A673 (cell line): ENCODE data around the gene CAMSAP3. TPM values are rescaled to one million over a fixed set of nuclear protein-coding genes. Genes with fewer than 3 reads are reported as not detected.

Source experiments
- BruUV-seq: library from RNA; stranded (reverse); fragments of 400-500 nt; replicated peaks from 2 replicates; lab custom pipeline; 2021; lab: Mats Ljungman, UMichigan
- CTCF ChIA-PET: fragments of 300-600 bp; sonication (Branson Sonifier 250); formaldehyde crosslinking; loops from one replicate; lab custom pipeline; 2022; ENCODE audit warnings: antibody characterized with exemption; lab: Charles Lee
- POLR2A ChIA-PET: fragments of 300-600 bp; sonication (Branson Sonifier 250); formaldehyde crosslinking; loops from one replicate; lab custom pipeline; 2022; ENCODE audit warnings: antibody characterized with exemption; ENCODE audit not compliant: low non-redundant PET; lab: Charles Lee
- DNase-seq: peaks from one replicate; pipeline ENCODE4 v3.0.0-alpha.2; 2015; ENCODE audit warnings: low spot score
- H3K27ac ChIP-seq: fragments of 200-600 bp; sonication (generic); 2 replicates; pipeline ENCODE4 v1.5.1; 2016; ENCODE audit warnings: mixed run types, low read depth, mild to moderate bottlenecking, mixed read lengths, antibody characterized with exemption, low read length; ENCODE audit not compliant: poor library complexity, severe bottlenecking
- H3K27me3 ChIP-seq: fragments of 200-600 bp; sonication (generic); replicated peaks from 2 replicates; pipeline ENCODE4 v1.6.1; 2017; ENCODE audit warnings: mixed run types, low read depth, mild to moderate bottlenecking, mixed read lengths, antibody characterized with exemption, low read length; ENCODE audit not compliant: insufficient read depth, poor library complexity
- H3K36me3 ChIP-seq: fragments of 200-600 bp; sonication (generic); 2 replicates; pipeline ENCODE4 v1.6.1; 2016; ENCODE audit warnings: mixed run types, mild to moderate bottlenecking, mixed read lengths, antibody characterized with exemption, low read length; ENCODE audit not compliant: insufficient read depth, poor library complexity, severe bottlenecking
- H3K4me1 ChIP-seq: fragments of 200-600 bp; sonication (generic); 2 replicates; pipeline ENCODE4 v1.6.1; 2017; ENCODE audit warnings: mixed run types, mild to moderate bottlenecking, mixed read lengths, antibody characterized with exemption, low read length; ENCODE audit not compliant: insufficient read depth, poor library complexity, severe bottlenecking
- H3K4me3 ChIP-seq: fragments of 200-600 bp; sonication (generic); 2 replicates; pipeline ENCODE4 v1.5.1; 2016; ENCODE audit warnings: low read depth, mixed run types, mild to moderate bottlenecking, mixed read lengths, low read length; ENCODE audit not compliant: poor library complexity, severe bottlenecking
- H3K9me3 ChIP-seq: fragments of 200-600 bp; sonication (generic); 2 replicates; pipeline ENCODE4 v1.6.1; 2016; ENCODE audit warnings: mixed run types, low read depth, mild to moderate bottlenecking, mixed read lengths, antibody characterized with exemption, low read length; ENCODE audit not compliant: poor library complexity, severe bottlenecking
- CTCF ChIP-seq: fragments of 300-800, 200-600 bp; sonication (generic); conservative IDR thresholded peaks from 2 replicates; pipeline ENCODE4 v1.5.1; 2017; ENCODE audit warnings: low read depth, mild to moderate bottlenecking, antibody characterized with exemption, low read length, moderate library complexity, mixed read lengths
- EZH2 ChIP-seq: fragments of 200-600 bp; sonication (generic); IDR thresholded peaks from 2 replicates; pipeline ENCODE4 v1.6.1; 2017; ENCODE audit warnings: borderline replicate concordance, low read depth, mild to moderate bottlenecking, mixed read lengths, antibody characterized with exemption, low read length; ENCODE audit not compliant: poor library complexity, severe bottlenecking
- intact Hi-C: fragments of 100-400 bp; cut with micrococcal nuclease; formaldehyde crosslinking; loops from one replicate; pipeline ENCODE4 v1.10.0; 2022; ENCODE audit not compliant: unreplicated experiment
- total RNA-seq: library from RNA; stranded (reverse); gene quantifications from 2 replicates; pipeline ENCODE4 v1.2.3, GENCODE V29; 2021

The CAMSAP3 gene
- total RNA-seq, 1 experiment from 2014 or later = 1.2 TPM

GRCh38 chr19:7559102-7559501, 36.6 kb upstream of the CAMSAP3 start:
- no peak for DNase-seq
- no TSS peak for BruUV-seq
- intact Hi-C loops = no loop called here
- no peak overlapping the region for H3K27ac ChIP-seq
- H3K36me3 ChIP-seq = peaks cover 4% of the 10 kb centered on the region
- no peaks in the 10 kb centered on the region for H3K27me3 ChIP-seq
- H3K9me3 ChIP-seq = no peaks in the 10 kb centered on the region
- CTCF ChIA-PET = no interaction called here
- POLR2A ChIA-PET = no interaction called here
- no peak overlapping the region for H3K4me3 ChIP-seq
- H3K4me1 ChIP-seq = no peaks in the 10 kb centered on the region
- TF ChIP-seq EZH2 (no peak), CTCF (no peak)

- Histone ChIP-seq H3K27me3 (no peaks in the 10 kb centered on the region), H3K4me3 (no peak overlapping the region), H3K9me3 (no peaks in the 10 kb centered on the region), H3K27ac (no peak overlapping the region), H3K4me1 (no peaks in the 10 kb centered on the region), H3K36me3 (peaks cover 4% of the 10 kb centered on the region)
- no TSS peak for BruUV-seq
- TF ChIP-seq EZH2 (no peak), CTCF (no peak)
- ChIA-PET CTCF (interaction anchor here (1.0 kb wide), 1 partner anchor 9 kb away, joined by 5 read pairs; no protein-coding TSS in a partner anchor), POLR2A (interaction anchor here (0.6 kb wide), 1 partner anchor 680 kb away, joined by 4 read pairs; no protein-coding TSS in a partner anchor)
- intact Hi-C loops = no loop called here
- DNase-seq = no peak
Measured at GRCh38 chr19:7560255-7560654, 35.4 kb upstream of the CAMSAP3 start.

GRCh38 chr19:7561325-7561724, 34.3 kb upstream of the CAMSAP3 start:
- Histone ChIP-seq H3K4me1 (no peaks in the 10 kb centered on the region), H3K9me3 (no peaks in the 10 kb centered on the region), H3K36me3 (peaks cover 4% of the 10 kb centered on the region), H3K27ac (no peak overlapping the region), H3K27me3 (no peaks in the 10 kb centered on the region), H3K4me3 (no peak overlapping the region)
- intact Hi-C loops = no loop called here
- ChIA-PET CTCF (interaction anchor here (0.6 kb wide), 1 partner anchor 228 kb away, joined by 5 read pairs; no protein-coding TSS in a partner anchor), POLR2A (no interaction called here)
- TF ChIP-seq CTCF (no peak), EZH2 (no peak)
- no TSS peak for BruUV-seq
- no peak for DNase-seq
